Caco-2 (cell line): ENCODE results near the gene PRKACA. TPM values are rescaled to one million over a fixed set of nuclear protein-coding genes. Genes with fewer than 3 reads are reported as not detected.
A peak's percentile ranks its signal among the peaks of the same experiment; 100 is the strongest.

Experiments
- BruUV-seq: library from RNA; stranded (reverse); fragments of 400-500 nt; replicated peaks from 2 replicates; lab custom pipeline; 2021; lab: Mats Ljungman, UMichigan
- CTCF ChIA-PET: fragments of 300-600 bp; sonication (Branson Sonifier 250); formaldehyde crosslinking; loops from one replicate; lab custom pipeline; 2022; ENCODE audit warnings: antibody characterized with exemption; lab: Charles Lee
- POLR2A ChIA-PET: fragments of 300-600 bp; sonication (Branson Sonifier 250); formaldehyde crosslinking; loops from one replicate; lab custom pipeline; 2022; ENCODE audit warnings: antibody characterized with exemption; lab: Charles Lee
- DNase-seq, 2 experiments: peaks; one replicate each; pipeline versions ENCODE4 v3.0.0 to v3.0.0-alpha.2; 2020 to 2022
- H3K27me3 ChIP-seq: replicated peaks from 2 replicates; pipeline ENCODE4 v1.6.0; 2011; ENCODE audit warnings: low read length; ENCODE audit not compliant: control insufficient read depth, insufficient read depth
- H3K36me3 ChIP-seq: 2 replicates; pipeline ENCODE4 v1.5.1; 2011; ENCODE audit warnings: low read length; ENCODE audit not compliant: control insufficient read depth, insufficient read depth
- H3K4me1 ChIP-seq: fragments of 250-450 bp; sonication (Bioruptor Pico); 2 replicates; pipeline ENCODE4 v1.5.1; 2020; ENCODE audit warnings: mild to moderate bottlenecking
- H3K4me3 ChIP-seq: 2 replicates; pipeline ENCODE4 v1.5.1; 2011; ENCODE audit warnings: low read depth, mild to moderate bottlenecking, control low read depth, low read length
- H3K9me3 ChIP-seq: fragments of 250-450 bp; sonication (Bioruptor Pico); 2 replicates; pipeline ENCODE4 v1.5.1; 2020; ENCODE audit warnings: mild to moderate bottlenecking, moderate library complexity
- H3K27ac Mint-ChIP-seq: one replicate; pipeline ENCODE4 v1.8.0; 2022; ENCODE audit warnings: mixed read lengths; ENCODE audit not compliant: unreplicated experiment
- H3K27me3 Mint-ChIP-seq: one replicate; pipeline ENCODE4 v1.8.0; 2022; ENCODE audit warnings: mixed read lengths; ENCODE audit not compliant: insufficient read depth, unreplicated experiment
- H3K36me3 Mint-ChIP-seq: one replicate; pipeline ENCODE4 v1.8.0; 2022; ENCODE audit warnings: mild to moderate bottlenecking, mixed read lengths; ENCODE audit not compliant: insufficient read depth, unreplicated experiment
- H3K4me1 Mint-ChIP-seq: one replicate; pipeline ENCODE4 v1.8.0; 2022; ENCODE audit warnings: low read depth, mixed read lengths; ENCODE audit not compliant: unreplicated experiment
- H3K4me3 Mint-ChIP-seq: one replicate; pipeline ENCODE4 v1.8.0; 2022; ENCODE audit warnings: mild to moderate bottlenecking, moderate library complexity, mixed read lengths; ENCODE audit not compliant: unreplicated experiment
- H3K9me3 Mint-ChIP-seq: one replicate; pipeline ENCODE4 v1.8.0; 2022; ENCODE audit warnings: mixed read lengths; ENCODE audit not compliant: unreplicated experiment
- intact Hi-C: fragments of 100-400 bp; cut with micrococcal nuclease; formaldehyde crosslinking; loops from one replicate; pipeline ENCODE4 v1.10.0; 2022; ENCODE audit not compliant: unreplicated experiment
- total RNA-seq: library from RNA; stranded (reverse); gene quantifications from 2 replicates; pipeline ENCODE4 v1.2.3, GENCODE V29; 2022
- TF ChIP-seq, protein P1 (sequence below), 2 experiments: fragments of 200-600 bp in 1 of 2; IDR thresholded peaks; 1 replicate in 1 of 2; 2 replicates in 1 of 2; pipeline versions ENCODE4 v1.5.1 to v1.8.0; 2011 to 2022; ENCODE audit warnings: antibody characterized with exemption in 1 of 2, control low read depth in 1 of 2, inconsistent platforms in 1 of 2, low read depth in 1 of 2, low read length in 1 of 2, mild to moderate bottlenecking in 1 of 2, moderate library complexity in 1 of 2; ENCODE audit not compliant: insufficient read depth in 1 of 2, severe bottlenecking in 1 of 2, unreplicated experiment in 1 of 2

Gene PRKACA
- total RNA-seq, 1 experiment from 2014 or later = 51.9 TPM

GRCh38 chr19:14120497-14120780 lies 2.9 kb upstream of the PRKACA start:
- H3K27ac Mint-ChIP-seq = no peak overlapping the region

DNA sequence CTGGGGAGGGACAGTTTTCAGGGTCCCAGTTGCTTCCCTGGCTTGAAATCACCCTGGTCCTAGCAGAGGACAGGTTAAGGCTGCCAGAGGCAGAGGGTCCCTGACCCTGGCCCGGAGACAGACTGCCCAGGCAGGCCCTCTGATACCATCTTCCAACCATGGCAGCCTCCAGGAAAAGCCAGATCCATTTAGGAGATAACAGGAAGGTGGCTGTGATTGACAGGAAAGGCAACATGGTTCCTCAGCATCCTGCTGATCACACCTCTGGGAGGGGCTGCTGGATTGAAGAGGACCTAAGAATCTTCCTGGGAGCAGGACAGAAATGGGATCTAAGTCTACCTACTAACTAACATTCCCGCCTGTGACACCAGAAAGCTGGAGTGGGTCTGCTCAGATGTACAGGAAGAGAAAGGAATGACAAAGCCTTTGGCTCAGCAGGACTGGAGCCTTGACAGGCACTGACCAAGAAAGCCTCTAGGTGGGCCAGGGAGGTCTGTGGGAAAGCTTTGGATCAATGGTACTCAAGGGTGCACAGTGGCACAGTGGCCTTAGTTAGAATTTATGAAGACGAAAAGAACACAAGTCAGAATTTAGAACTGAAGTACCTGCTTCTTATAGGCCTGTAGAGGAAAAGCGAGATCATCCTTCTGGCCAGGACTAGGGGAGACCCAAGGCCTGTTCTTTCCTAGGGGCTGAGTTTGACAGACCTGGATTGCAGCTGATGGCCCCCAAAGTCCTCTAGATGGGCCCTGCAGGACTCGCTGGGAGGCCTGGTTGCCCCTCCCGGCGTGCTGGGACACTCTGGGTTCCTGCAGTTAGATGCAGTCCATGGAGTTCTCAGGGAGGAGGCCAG lies 2.3 kb upstream of the PRKACA start:
- BruUV-seq = no TSS peak
- Mint-ChIP-seq H3K9me3 (no peaks in the 10 kb centered on the region), H3K27me3 (no peaks in the 10 kb centered on the region), H3K27ac (no peak overlapping the region), H3K4me1 (peaks cover 8% of the 10 kb centered on the region), H3K36me3 (peaks cover 50% of the 10 kb centered on the region), H3K4me3 (no peak overlapping the region)
- DNase-seq = no peak
- peaks cover 13% of the 10 kb centered on the region for H3K4me1 ChIP-seq
- TF ChIP-seq, protein P1, sequence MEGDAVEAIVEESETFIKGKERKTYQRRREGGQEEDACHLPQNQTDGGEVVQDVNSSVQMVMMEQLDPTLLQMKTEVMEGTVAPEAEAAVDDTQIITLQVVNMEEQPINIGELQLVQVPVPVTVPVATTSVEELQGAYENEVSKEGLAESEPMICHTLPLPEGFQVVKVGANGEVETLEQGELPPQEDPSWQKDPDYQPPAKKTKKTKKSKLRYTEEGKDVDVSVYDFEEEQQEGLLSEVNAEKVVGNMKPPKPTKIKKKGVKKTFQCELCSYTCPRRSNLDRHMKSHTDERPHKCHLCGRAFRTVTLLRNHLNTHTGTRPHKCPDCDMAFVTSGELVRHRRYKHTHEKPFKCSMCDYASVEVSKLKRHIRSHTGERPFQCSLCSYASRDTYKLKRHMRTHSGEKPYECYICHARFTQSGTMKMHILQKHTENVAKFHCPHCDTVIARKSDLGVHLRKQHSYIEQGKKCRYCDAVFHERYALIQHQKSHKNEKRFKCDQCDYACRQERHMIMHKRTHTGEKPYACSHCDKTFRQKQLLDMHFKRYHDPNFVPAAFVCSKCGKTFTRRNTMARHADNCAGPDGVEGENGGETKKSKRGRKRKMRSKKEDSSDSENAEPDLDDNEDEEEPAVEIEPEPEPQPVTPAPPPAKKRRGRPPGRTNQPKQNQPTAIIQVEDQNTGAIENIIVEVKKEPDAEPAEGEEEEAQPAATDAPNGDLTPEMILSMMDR (IDR thresholded peaks at IDR 0.05; ENCODE audit: insufficient read depth in 1 of 2, low read depth in 1 of 2, low read length in 1 of 2, severe bottlenecking in 1 of 2, unreplicated experiment in 1 of 2) = no peak
- no peaks in the 10 kb centered on the region for H3K9me3 ChIP-seq
- no peak overlapping the region for H3K4me3 ChIP-seq
- peaks cover 1% of the 10 kb centered on the region; the same call in 1 of the 2 replicates for H3K36me3 ChIP-seq
- intact Hi-C loops = loop anchor here (2.0 to 5.0 kb wide), 2 partner anchors 17 to 38 kb away; partner anchors contain the start of gene ASF1B
- H3K27me3 ChIP-seq = no peaks in the 10 kb centered on the region
- ChIA-PET CTCF (no interaction called here), POLR2A (no interaction called here)

More at GRCh38 chr19:14120497-14120780, 2.9 kb upstream of the PRKACA start:
- peaks cover 8% of the 10 kb centered on the region for H3K4me1 Mint-ChIP-seq
- TF ChIP-seq, protein P1 (IDR thresholded peaks at IDR 0.05; ENCODE audit: insufficient read depth in 1 of 2, low read depth in 1 of 2, low read length in 1 of 2, severe bottlenecking in 1 of 2, unreplicated experiment in 1 of 2) = no peak
- POLR2A ChIA-PET = no interaction called here
- no peak overlapping the region for H3K4me3 Mint-ChIP-seq
- CTCF ChIA-PET = no interaction called here
- Histone ChIP-seq H3K4me3 (no peak overlapping the region), H3K36me3 (peaks cover 1% of the 10 kb centered on the region; the same call in 1 of the 2 replicates), H3K4me1 (peaks cover 13% of the 10 kb centered on the region), H3K27me3 (no peaks in the 10 kb centered on the region), H3K9me3 (no peaks in the 10 kb centered on the region)
- no peak for DNase-seq
- peaks cover 50% of the 10 kb centered on the region for H3K36me3 Mint-ChIP-seq
- BruUV-seq = no TSS peak
- H3K27me3 Mint-ChIP-seq = no peaks in the 10 kb centered on the region
- intact Hi-C loops = no loop called here
- no peaks in the 10 kb centered on the region for H3K9me3 Mint-ChIP-seq

DNA sequence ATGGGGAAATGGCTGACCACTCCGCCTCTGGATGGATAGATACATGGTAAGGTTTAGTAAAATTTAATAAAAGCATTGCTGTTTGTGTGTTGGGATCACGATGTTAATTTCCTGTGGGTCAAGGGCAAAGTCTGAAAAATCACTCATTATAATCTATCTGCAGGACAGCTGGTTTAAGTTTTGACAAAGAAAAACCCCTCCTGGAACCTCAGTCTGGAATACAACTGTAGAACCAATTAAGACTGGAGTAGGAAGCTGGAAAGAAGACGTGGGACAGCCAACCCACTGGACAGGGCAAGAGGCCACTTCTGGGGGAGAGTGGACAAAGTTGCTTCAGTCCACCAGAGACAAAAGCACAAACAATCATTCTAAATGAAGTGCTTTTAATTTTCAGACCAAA lies 1.6 kb upstream of the PRKACA start:
- CTCF ChIA-PET = no interaction called here
- Mint-ChIP-seq H3K36me3 (peaks cover 50% of the 10 kb centered on the region), H3K27ac (peak overlapping the region; percentile 85), H3K4me1 (peaks cover 8% of the 10 kb centered on the region), H3K4me3 (peak overlapping the region; percentile 83), H3K9me3 (no peaks in the 10 kb centered on the region), H3K27me3 (no peaks in the 10 kb centered on the region)
- H3K9me3 ChIP-seq = no peaks in the 10 kb centered on the region
- no peak overlapping the region for H3K4me3 ChIP-seq
- DNase-seq = no peak
- peaks cover 13% of the 10 kb centered on the region for H3K4me1 ChIP-seq
- BruUV-seq = no TSS peak
- intact Hi-C loops = loop anchor here (2.0 to 5.0 kb wide), 2 partner anchors 18 to 37 kb away; partner anchors contain the start of gene ASF1B
- TF ChIP-seq, protein P1 (IDR thresholded peaks at IDR 0.05; ENCODE audit: insufficient read depth in 1 of 2, low read depth in 1 of 2, low read length in 1 of 2, severe bottlenecking in 1 of 2, unreplicated experiment in 1 of 2) = no peak
- H3K27me3 ChIP-seq = no peaks in the 10 kb centered on the region
- POLR2A ChIA-PET = no interaction called here
- peaks cover 1% of the 10 kb centered on the region; the same call in 1 of the 2 replicates for H3K36me3 ChIP-seq
